Upper lobe of left lung (tissue), 4 donors: Measurements from ENCODE around the gene LNX2.

Experiments used
- POLR2A ChIP-seq, 4 donors: fragments of 450-650 bp; IDR thresholded peaks; one replicate each; pipeline ENCODE4 v1.5.1; 2016 to 2017; ENCODE audit warnings: antibody characterized with exemption in 4 of 4, mild to moderate bottlenecking in 2 of 4
- TF ChIP-seq, protein P1 (sequence below), 6 experiments: fragments of 450-650 bp in 4 of 6; fragments of 200-600 bp in 2 of 6; sonication (generic) in 2 of 6; IDR thresholded peaks; one replicate each; pipeline ENCODE4 v1.5.1; 2016 to 2019; ENCODE audit warnings: antibody characterized with exemption in 6 of 6

DNA sequence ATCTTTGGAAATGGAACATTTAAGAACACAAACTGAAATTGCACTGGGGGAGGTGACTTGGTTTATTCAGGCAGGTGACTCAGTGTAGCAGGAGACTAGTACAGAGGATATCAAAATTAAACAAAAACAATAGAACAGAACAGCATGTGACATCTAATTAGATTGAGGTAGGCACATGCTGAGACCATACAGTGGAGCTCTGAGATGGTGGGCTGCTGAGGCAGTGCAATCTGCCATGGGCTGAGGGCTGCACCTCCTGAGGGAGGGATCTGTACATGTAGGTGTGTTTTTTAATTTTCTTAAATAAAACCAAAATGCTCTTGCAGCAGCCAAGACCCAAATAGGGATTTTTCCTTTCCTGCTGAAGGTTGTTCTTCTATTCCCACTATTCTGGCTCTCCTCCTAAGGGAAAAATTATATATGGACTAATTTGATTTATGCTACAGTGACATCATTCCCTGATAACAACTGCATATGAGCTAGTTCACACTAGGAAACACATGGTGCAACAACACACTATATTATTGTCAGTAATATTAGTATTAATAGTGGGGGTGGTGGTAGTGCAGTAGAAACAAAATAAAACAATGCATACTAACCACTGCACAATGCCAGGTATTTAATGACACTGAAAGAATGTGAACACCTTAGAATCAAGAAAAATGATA lies 48.0 kb downstream of the LNX2 start:
- TF ChIP-seq, protein P1, sequence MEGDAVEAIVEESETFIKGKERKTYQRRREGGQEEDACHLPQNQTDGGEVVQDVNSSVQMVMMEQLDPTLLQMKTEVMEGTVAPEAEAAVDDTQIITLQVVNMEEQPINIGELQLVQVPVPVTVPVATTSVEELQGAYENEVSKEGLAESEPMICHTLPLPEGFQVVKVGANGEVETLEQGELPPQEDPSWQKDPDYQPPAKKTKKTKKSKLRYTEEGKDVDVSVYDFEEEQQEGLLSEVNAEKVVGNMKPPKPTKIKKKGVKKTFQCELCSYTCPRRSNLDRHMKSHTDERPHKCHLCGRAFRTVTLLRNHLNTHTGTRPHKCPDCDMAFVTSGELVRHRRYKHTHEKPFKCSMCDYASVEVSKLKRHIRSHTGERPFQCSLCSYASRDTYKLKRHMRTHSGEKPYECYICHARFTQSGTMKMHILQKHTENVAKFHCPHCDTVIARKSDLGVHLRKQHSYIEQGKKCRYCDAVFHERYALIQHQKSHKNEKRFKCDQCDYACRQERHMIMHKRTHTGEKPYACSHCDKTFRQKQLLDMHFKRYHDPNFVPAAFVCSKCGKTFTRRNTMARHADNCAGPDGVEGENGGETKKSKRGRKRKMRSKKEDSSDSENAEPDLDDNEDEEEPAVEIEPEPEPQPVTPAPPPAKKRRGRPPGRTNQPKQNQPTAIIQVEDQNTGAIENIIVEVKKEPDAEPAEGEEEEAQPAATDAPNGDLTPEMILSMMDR (IDR thresholded peaks at IDR 0.05), result no peak
- no peak for TF ChIP-seq POLR2A (IDR thresholded peaks at IDR 0.05)
